ENCODE data around the gene PHF21B. TPM values are rescaled to one million over a fixed set of nuclear protein-coding genes. Genes with fewer than 3 reads are reported as not detected.

Gene PHF21B
- polyA plus RNA-seq, 1 donor (not counting 4 experiments of a cell fraction or from before 2014, with no cell fraction given): not detected

DNA sequence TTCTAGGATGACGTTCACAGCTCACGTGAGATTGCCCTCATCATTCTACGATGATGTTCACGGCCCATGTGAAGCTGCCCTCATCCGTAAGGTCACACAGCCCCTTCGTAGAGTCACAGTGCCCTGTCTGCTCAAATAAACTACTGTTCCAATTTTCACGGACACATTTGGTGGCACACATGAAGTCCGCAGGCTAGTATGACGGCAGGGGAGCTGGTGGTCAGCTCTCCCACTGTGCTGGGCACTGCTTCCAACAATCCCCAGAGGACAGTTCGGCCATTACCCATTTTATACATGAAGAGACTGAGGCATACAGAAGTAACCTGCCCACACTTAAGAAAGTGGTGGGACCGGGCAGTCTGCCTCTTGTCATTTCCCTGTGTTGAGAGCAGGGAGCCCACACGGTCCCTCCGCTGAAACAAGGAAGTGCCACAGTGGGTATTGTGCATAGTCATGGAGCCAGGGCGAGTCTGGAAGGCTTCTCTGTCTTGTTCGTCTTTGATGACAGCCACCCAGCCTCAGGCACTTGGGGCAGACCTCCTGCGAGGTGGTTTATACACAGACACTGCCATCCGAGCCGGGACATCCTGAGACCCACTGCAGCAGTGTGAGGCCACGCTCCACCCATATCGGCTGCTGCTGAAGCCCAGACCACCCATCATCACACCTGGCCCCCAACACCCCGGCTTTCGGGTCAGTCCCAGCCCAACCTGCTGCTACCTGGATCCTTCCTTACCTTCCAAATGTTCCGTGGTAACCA is 114.3 kb downstream of the PHF21B start:
- Histone ChIP-seq H3K4me1 (ENCODE audit: control insufficient read depth, extremely low read depth, insufficient read depth, low read length) (no peaks in the 10 kb centered on the region), H3K4me2 (ENCODE audit: control insufficient read depth, extremely low read depth, insufficient read depth, low read depth, low read length) (no peak overlapping the region), H3K27me3 (ENCODE audit: control insufficient read depth, extremely low read depth, insufficient read depth, low read length) (peaks cover 16% of the 10 kb centered on the region), H3K79me2 (ENCODE audit: control insufficient read depth, insufficient read depth, low read length) (no peaks in the 10 kb centered on the region), H3K4me3 (ENCODE audit: control insufficient read depth in 2 of 3, extremely low read depth in 1 of 3, insufficient read depth in 2 of 3, low read depth in 1 of 3, low read length in 3 of 3) (no peak overlapping the region), H3K9me3 (ENCODE audit: control insufficient read depth, low read depth, low read length) (no peaks in the 10 kb centered on the region), H3K9me1 (ENCODE audit: control insufficient read depth, extremely low read depth, insufficient read depth, low read length) (no peaks in the 10 kb centered on the region), H4K20me1 (ENCODE audit: control insufficient read depth, extremely low read depth, insufficient read depth, low read length) (no peaks in the 10 kb centered on the region), H3K36me3 (ENCODE audit: control insufficient read depth in 2 of 2, extremely low read depth in 1 of 2, insufficient read depth in 2 of 2, low read length in 2 of 2) (no peaks in the 10 kb centered on the region), H3K9ac (ENCODE audit: control insufficient read depth, extremely low read depth, insufficient read depth, low read length) (no peak overlapping the region), H3K27ac (ENCODE audit: control insufficient read depth, insufficient read depth, low read length) (no peak overlapping the region), H2AFZ (ENCODE audit: control insufficient read depth, low read length) (no peak overlapping the region)
- TF ChIP-seq EZH2 (IDR thresholded peaks at IDR 0.05; ENCODE audit: low read length) (no peak), CTCF (optimal IDR thresholded peaks at IDR 0.05 in 1 of 3, IDR thresholded peaks at IDR 0.05 in 1 of 3, conservative IDR thresholded peaks at IDR 0.05 in 1 of 3; ENCODE audit: extremely low read depth in 1 of 3, insufficient read depth in 2 of 3, low read length in 3 of 3) (no peak)
- dilution Hi-C loops (cut with MboI; ENCODE audit: extremely low pct_ligation_motif_present, low sequenced_read_pairs): no loop called here
- FAIRE-seq (no peak), DNase-seq (ENCODE audit: low read depth, low spot score) (no peak)

DNA sequence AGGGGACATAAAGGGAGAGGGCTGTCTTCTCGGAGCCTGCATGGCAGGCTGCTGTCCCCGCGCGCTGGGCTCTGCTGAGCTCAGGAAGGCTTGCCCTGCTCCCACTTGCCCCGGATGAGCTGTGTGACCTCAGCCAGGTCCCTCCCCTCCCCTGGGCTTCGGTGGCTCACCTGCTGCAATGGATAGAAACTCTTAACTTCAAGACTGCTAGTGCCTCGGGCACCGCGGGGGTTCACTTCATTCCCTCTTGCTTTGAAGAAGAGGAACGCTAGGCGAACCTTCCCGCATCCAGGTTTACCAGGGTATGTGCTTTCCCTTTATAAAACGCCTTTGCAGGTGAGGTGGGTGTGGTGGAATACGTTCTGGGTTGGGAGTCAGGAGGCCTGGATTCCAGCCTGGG is 115.0 kb downstream of the PHF21B start:
- no peak overlapping the region for H3K27ac ChIP-seq (ENCODE audit: control insufficient read depth, insufficient read depth, low read length)
- H3K4me1 ChIP-seq (ENCODE audit: control insufficient read depth, extremely low read depth, insufficient read depth, low read length): no peaks in the 10 kb centered on the region
- no peaks in the 10 kb centered on the region for H3K9me1 ChIP-seq (ENCODE audit: control insufficient read depth, extremely low read depth, insufficient read depth, low read length)
- no peak overlapping the region for H3K4me2 ChIP-seq (ENCODE audit: control insufficient read depth, extremely low read depth, insufficient read depth, low read depth, low read length)
- dilution Hi-C loops (cut with MboI; ENCODE audit: extremely low pct_ligation_motif_present, low sequenced_read_pairs): no loop called here
- H3K36me3 ChIP-seq (ENCODE audit: control insufficient read depth in 2 of 2, extremely low read depth in 1 of 2, insufficient read depth in 2 of 2, low read length in 2 of 2): no peaks in the 10 kb centered on the region
- peaks cover 16% of the 10 kb centered on the region for H3K27me3 ChIP-seq (ENCODE audit: control insufficient read depth, extremely low read depth, insufficient read depth, low read length)
- H3K9ac ChIP-seq (ENCODE audit: control insufficient read depth, extremely low read depth, insufficient read depth, low read length): no peak overlapping the region
- DNase-seq (ENCODE audit: low read depth, low spot score) (no peak), FAIRE-seq (no peak)
- no peaks in the 10 kb centered on the region for H4K20me1 ChIP-seq (ENCODE audit: control insufficient read depth, extremely low read depth, insufficient read depth, low read length)
- no peak overlapping the region for H2AFZ ChIP-seq (ENCODE audit: control insufficient read depth, low read length)
- TF ChIP-seq CTCF (optimal IDR thresholded peaks at IDR 0.05 in 1 of 3, IDR thresholded peaks at IDR 0.05 in 1 of 3, conservative IDR thresholded peaks at IDR 0.05 in 1 of 3; ENCODE audit: extremely low read depth in 1 of 3, insufficient read depth in 2 of 3, low read length in 3 of 3) (no peak), EZH2 (IDR thresholded peaks at IDR 0.05; ENCODE audit: low read length) (no peak)
- H3K4me3 ChIP-seq (ENCODE audit: control insufficient read depth in 2 of 3, extremely low read depth in 1 of 3, insufficient read depth in 2 of 3, low read depth in 1 of 3, low read length in 3 of 3): no peak overlapping the region
- H3K79me2 ChIP-seq (ENCODE audit: control insufficient read depth, insufficient read depth, low read length): no peaks in the 10 kb centered on the region
- no peaks in the 10 kb centered on the region for H3K9me3 ChIP-seq (ENCODE audit: control insufficient read depth, low read depth, low read length)

Data from keratinocyte (primary cell).